GM18498 (cell line): ENCODE results near the gene PDX1.
A peak's percentile ranks its signal among the peaks of the same experiment; 100 is the strongest.

Experiments used
- ATAC-seq: cut with Tn5 transposase; IDR thresholded peaks from one replicate; pipeline ENCODE4 v1.9.1; 2021; ENCODE audit warnings: mild to moderate bottlenecking, moderate library complexity; ENCODE audit not compliant: unreplicated experiment

The PDX1 gene

GRCh38 chr13:27921961-27922882 lies 2.4 kb downstream of the PDX1 start:
- ATAC-seq: no peak

- ATAC-seq: no peak
Observed at GRCh38 chr13:27922883-27923612, 3.2 kb downstream of the PDX1 start.

GRCh38 chr13:27923794-27924528 lies 4.2 kb downstream of the PDX1 start:
- no peak for ATAC-seq

GRCh38 chr13:27924529-27925141 lies 4.8 kb downstream of the PDX1 start:
- ATAC-seq: no peak

- no peak for ATAC-seq
Observed at GRCh38 chr13:27925220-27925991, 5.6 kb downstream of the PDX1 start.

- ATAC-seq: no peak
Observed at GRCh38 chr13:27926644-27927434, 7.0 kb downstream of the PDX1 start.

GRCh38 chr13:27927444-27928352 lies 7.9 kb downstream of the PDX1 start:
- no peak for ATAC-seq

- no peak for ATAC-seq
Observed at GRCh38 chr13:27928353-27928804, 8.6 kb downstream of the PDX1 start.

- no peak for ATAC-seq
Observed at GRCh38 chr13:27928805-27929753, 9.3 kb downstream of the PDX1 start.

GRCh38 chr13:27929868-27930267 lies 10.1 kb downstream of the PDX1 start:
- no peak for ATAC-seq

GRCh38 chr13:27933118-27933517 lies 13.3 kb downstream of the PDX1 start:
- ATAC-seq: no peak

- no peak for ATAC-seq
Observed at GRCh38 chr13:27933580-27934328, 14.0 kb downstream of the PDX1 start.

- ATAC-seq: no peak
Observed at GRCh38 chr13:27942972-27943371, 23.2 kb downstream of the PDX1 start.

GRCh38 chr13:27952876-27953675 lies 33.3 kb downstream of the PDX1 start:
- peak; percentile 22 for ATAC-seq

GRCh38 chr13:27953676-27954405 lies 34.0 kb downstream of the PDX1 start:
- peak; percentile 90 for ATAC-seq
